Liver (tissue), 9 donors: ENCODE data around the gene IRF4. TPM values are rescaled to one million over a fixed set of nuclear protein-coding genes. Genes with fewer than 3 reads are reported as not detected.

Source experiments
- DNase-seq: peaks from one replicate; pipeline ENCODE4 v3.0.0-alpha.2; 2017; ENCODE audit warnings: low spot score
- H3K27ac ChIP-seq, 2 donors: one replicate each; pipeline ENCODE4 v1.7.0; 2013; ENCODE audit warnings: inconsistent platforms in 2 of 2, low read length in 2 of 2, control low read depth in 1 of 2, low read depth in 1 of 2, mild to moderate bottlenecking in 1 of 2
- H3K27me3 ChIP-seq, 4 donors: one replicate each; pipeline versions ENCODE4 v1.6.1 to v1.7.0; 2013; ENCODE audit warnings: low read length in 3 of 4, inconsistent platforms in 1 of 4, mild to moderate bottlenecking in 1 of 4, moderate library complexity in 1 of 4; ENCODE audit not compliant: control insufficient read depth in 4 of 4, insufficient read depth in 4 of 4
- H3K36me3 ChIP-seq, 4 donors: one replicate each; pipeline versions ENCODE4 v1.6.1 to v1.7.0; 2013; ENCODE audit warnings: low read length in 3 of 4, mild to moderate bottlenecking in 3 of 4, low read depth in 1 of 4, moderate library complexity in 1 of 4; ENCODE audit not compliant: control insufficient read depth in 4 of 4, insufficient read depth in 3 of 4
- H3K4me1 ChIP-seq, 4 donors: one replicate each; pipeline versions ENCODE4 v1.6.1 to v1.7.0; 2013; ENCODE audit warnings: low read length in 3 of 4, mild to moderate bottlenecking in 3 of 4, moderate library complexity in 1 of 4; ENCODE audit not compliant: control insufficient read depth in 4 of 4, insufficient read depth in 4 of 4
- H3K4me3 ChIP-seq, 3 donors: one replicate each; pipeline versions ENCODE4 v1.6.1 to v1.7.0; 2013; ENCODE audit warnings: low read length in 3 of 3, control low read depth in 1 of 3, low read depth in 1 of 3, mild to moderate bottlenecking in 1 of 3
- H3K9ac ChIP-seq, 2 donors: one replicate each; pipeline ENCODE4 v1.7.0; 2013; ENCODE audit warnings: low read length in 2 of 2, mild to moderate bottlenecking in 2 of 2, moderate library complexity in 2 of 2, control low read depth in 1 of 2, low read depth in 1 of 2
- H3K9me3 ChIP-seq, 4 donors: one replicate each; pipeline versions ENCODE4 v1.6.1 to v1.7.0; 2013; ENCODE audit warnings: low read length in 3 of 4; ENCODE audit not compliant: control insufficient read depth in 4 of 4
- EGR1 ChIP-seq, 2 donors: IDR thresholded peaks; 2 replicates each; pipeline ENCODE4 v1.6.1; 2016 to 2018; ENCODE audit warnings: antibody characterized with exemption in 2 of 2, low read depth in 2 of 2
- FOXA2 ChIP-seq: IDR thresholded peaks from 2 replicates; pipeline ENCODE4 v1.6.1; 2016; ENCODE audit warnings: antibody characterized with exemption
- GABPA ChIP-seq, 2 donors: IDR thresholded peaks in 1 of 2; conservative IDR thresholded peaks in 1 of 2; 2 replicates each; pipeline ENCODE4 v1.6.1; 2016; ENCODE audit warnings: antibody characterized with exemption in 2 of 2, mild to moderate bottlenecking in 1 of 2, moderate library complexity in 1 of 2
- HNF4A ChIP-seq, 2 donors: conservative IDR thresholded peaks; 2 replicates each; pipeline ENCODE4 v1.6.1; 2016; ENCODE audit warnings: antibody characterized with exemption in 2 of 2, mild to moderate bottlenecking in 2 of 2
- HNF4G ChIP-seq: IDR thresholded peaks from 2 replicates; pipeline ENCODE4 v1.6.1; 2016; ENCODE audit warnings: antibody characterized with exemption
- JUND ChIP-seq, 2 donors: IDR thresholded peaks; 2 replicates each; pipeline ENCODE4 v1.6.1; 2016; ENCODE audit warnings: antibody characterized with exemption in 2 of 2
- NR2F2 ChIP-seq: IDR thresholded peaks from 2 replicates; pipeline ENCODE4 v1.6.1; 2016; ENCODE audit warnings: antibody characterized with exemption
- RAD21 ChIP-seq, 2 donors: IDR thresholded peaks; 2 replicates each; pipeline ENCODE4 v1.6.1; 2016; ENCODE audit warnings: antibody characterized with exemption in 2 of 2, mild to moderate bottlenecking in 2 of 2
- RXRA ChIP-seq, 2 donors: IDR thresholded peaks; 2 replicates each; pipeline ENCODE4 v1.6.1; 2017 to 2018; ENCODE audit warnings: antibody characterized with exemption in 2 of 2, mild to moderate bottlenecking in 1 of 2
- SP1 ChIP-seq: IDR thresholded peaks from 2 replicates; pipeline ENCODE4 v1.6.1; 2018; ENCODE audit warnings: antibody characterized with exemption, mild to moderate bottlenecking
- TAF1 ChIP-seq: conservative IDR thresholded peaks from 2 replicates; pipeline ENCODE4 v1.6.1; 2016; ENCODE audit warnings: antibody characterized with exemption, mild to moderate bottlenecking
- YY1 ChIP-seq: IDR thresholded peaks from 2 replicates; pipeline ENCODE4 v1.6.1; 2016; ENCODE audit warnings: antibody characterized with exemption, mild to moderate bottlenecking
- WGBS: extraction: QIAGEN DNeasy Blood & Tissue Kit; methylation state at CpG from one replicate; pipeline ENCODE4 v1.1.7; 2013; 5-methylcytosine and 5-hydroxymethylcytosine counted together
- polyA plus RNA-seq, 2 donors: library from polyadenylated mRNA; stranded (reverse) in 1 of 2; unstranded in 1 of 2; fragments of 200-250 nt in 1 of 2; fragments of >200 nt in 1 of 2; fragmentation: Nextera tagmentation in 1 of 2; extraction: Ambion mirVana in 1 of 2; gene quantifications; one replicate each; pipeline versions ENCODE4 v1.2.1 to v1.2.3, GENCODE V29; 2013 to 2015
- total RNA-seq, 2 donors: library from RNA; depleted of rRNA; stranded (reverse); fragments of >200 nt; gene quantifications; one replicate each; pipeline ENCODE4 v1.2.3, GENCODE V29; 2014
- TF ChIP-seq, protein P1 (sequence below): fragments of 150-350 bp; IDR thresholded peaks from 2 replicates; pipeline ENCODE4 v1.5.1; 2017; ENCODE audit warnings: improper control_type of control experiment, low read depth, low read length; ENCODE audit not compliant: missing input control
- TF ChIP-seq, protein P2 (sequence below): IDR thresholded peaks from 2 replicates; pipeline ENCODE4 v1.6.1; 2016; ENCODE audit warnings: antibody characterized with exemption
- TF ChIP-seq, protein P3 (sequence below): IDR thresholded peaks from 2 replicates; pipeline ENCODE4 v1.6.1; 2016; ENCODE audit warnings: antibody characterized with exemption
- TF ChIP-seq, protein P4 (sequence below): IDR thresholded peaks from 2 replicates; pipeline ENCODE4 v1.6.1; 2016; ENCODE audit warnings: antibody characterized with exemption, mild to moderate bottlenecking
- donor health status: healthy.
- donor health status: healthy.
- donor health status: healthy.
- donor health status: healthy.
- donor health status: healthy.

IRF4 gene
- total and polyA plus RNA-seq, 4 donors = 0.68 to 1.6 (median 1.1) TPM

DNA sequence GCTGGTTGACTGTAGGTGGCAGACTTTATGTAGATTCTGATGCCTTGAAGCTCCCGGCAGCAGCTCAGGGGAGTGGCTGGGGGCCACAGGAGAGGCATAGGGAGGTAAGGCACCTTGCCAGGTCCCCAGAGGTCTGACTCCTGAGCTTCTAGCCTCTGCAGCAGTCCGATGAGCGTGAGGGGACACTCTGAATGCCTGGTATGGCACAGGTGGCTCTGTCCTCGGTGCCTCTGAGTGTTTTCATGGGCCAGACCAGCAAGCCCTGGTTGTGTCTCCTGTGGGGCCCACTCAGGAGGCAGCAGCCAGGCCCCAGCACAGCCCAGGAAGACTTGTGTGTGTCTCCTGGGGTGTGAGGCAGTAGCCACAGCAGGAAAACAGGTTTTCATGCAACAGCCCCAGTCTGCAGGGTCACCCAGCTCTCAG lies 39.7 kb upstream of the IRF4 start:
- WGBS = 81% methylated on average over 4 of the region's 4 CpGs

DNA sequence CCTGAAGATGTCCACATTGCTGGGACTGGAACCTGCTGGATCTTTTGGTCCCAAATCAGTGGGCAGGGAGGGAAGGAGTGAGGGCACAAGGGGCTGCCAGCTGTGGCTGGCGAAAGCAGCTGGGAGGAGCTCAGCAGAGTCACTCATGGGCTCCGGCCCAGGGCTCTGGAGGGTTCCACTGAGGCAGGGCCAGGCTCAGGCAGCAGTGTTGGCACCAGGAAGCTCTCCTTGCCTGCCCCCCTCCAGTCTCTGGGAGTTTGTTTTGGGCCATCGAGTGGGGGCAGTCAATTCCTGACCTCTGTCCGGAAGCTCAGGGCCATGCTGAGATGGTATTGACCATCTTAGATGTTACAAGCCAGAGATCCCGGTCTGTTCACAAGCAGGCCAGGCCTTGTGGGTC lies 39.1 kb upstream of the IRF4 start:
- H3K36me3 ChIP-seq = peaks cover 6 to 12% (median 9%) of the 10 kb centered on the region in 4 donors
- no peak overlapping the region for H3K4me3 ChIP-seq
- WGBS = 82% methylated on average over 5 of the region's 5 CpGs
- no peak for DNase-seq
- H3K4me1 ChIP-seq = peaks cover 0 to 5% (median 0%) of the 10 kb centered on the region in 4 donors
- no peaks in the 10 kb centered on the region for H3K27me3 ChIP-seq
- H3K9me3 ChIP-seq = no peaks in the 10 kb centered on the region
- H3K27ac ChIP-seq = no peak overlapping the region
- no peak overlapping the region for H3K9ac ChIP-seq
- TF ChIP-seq EGR1 (IDR thresholded peaks at IDR 0.05; ENCODE audit: low read depth in 2 of 2) (no peak), HNF4A (conservative IDR thresholded peaks at IDR 0.05) (no peak), NR2F2 (no peak), RXRA (IDR thresholded peaks at IDR 0.05) (no peak), FOXA2 (no peak), HNF4G (no peak), SP1 (no peak), GABPA (IDR thresholded peaks at IDR 0.05 in 1 of 2, conservative IDR thresholded peaks at IDR 0.05 in 1 of 2) (no peak), RAD21 (IDR thresholded peaks at IDR 0.05) (no peak)
- TF ChIP-seq, protein P1, sequence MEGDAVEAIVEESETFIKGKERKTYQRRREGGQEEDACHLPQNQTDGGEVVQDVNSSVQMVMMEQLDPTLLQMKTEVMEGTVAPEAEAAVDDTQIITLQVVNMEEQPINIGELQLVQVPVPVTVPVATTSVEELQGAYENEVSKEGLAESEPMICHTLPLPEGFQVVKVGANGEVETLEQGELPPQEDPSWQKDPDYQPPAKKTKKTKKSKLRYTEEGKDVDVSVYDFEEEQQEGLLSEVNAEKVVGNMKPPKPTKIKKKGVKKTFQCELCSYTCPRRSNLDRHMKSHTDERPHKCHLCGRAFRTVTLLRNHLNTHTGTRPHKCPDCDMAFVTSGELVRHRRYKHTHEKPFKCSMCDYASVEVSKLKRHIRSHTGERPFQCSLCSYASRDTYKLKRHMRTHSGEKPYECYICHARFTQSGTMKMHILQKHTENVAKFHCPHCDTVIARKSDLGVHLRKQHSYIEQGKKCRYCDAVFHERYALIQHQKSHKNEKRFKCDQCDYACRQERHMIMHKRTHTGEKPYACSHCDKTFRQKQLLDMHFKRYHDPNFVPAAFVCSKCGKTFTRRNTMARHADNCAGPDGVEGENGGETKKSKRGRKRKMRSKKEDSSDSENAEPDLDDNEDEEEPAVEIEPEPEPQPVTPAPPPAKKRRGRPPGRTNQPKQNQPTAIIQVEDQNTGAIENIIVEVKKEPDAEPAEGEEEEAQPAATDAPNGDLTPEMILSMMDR = no peak
- TF ChIP-seq, protein P2, sequence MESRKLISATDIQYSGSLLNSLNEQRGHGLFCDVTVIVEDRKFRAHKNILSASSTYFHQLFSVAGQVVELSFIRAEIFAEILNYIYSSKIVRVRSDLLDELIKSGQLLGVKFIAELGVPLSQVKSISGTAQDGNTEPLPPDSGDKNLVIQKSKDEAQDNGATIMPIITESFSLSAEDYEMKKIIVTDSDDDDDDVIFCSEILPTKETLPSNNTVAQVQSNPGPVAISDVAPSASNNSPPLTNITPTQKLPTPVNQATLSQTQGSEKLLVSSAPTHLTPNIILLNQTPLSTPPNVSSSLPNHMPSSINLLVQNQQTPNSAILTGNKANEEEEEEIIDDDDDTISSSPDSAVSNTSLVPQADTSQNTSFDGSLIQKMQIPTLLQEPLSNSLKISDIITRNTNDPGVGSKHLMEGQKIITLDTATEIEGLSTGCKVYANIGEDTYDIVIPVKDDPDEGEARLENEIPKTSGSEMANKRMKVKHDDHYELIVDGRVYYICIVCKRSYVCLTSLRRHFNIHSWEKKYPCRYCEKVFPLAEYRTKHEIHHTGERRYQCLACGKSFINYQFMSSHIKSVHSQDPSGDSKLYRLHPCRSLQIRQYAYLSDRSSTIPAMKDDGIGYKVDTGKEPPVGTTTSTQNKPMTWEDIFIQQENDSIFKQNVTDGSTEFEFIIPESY = no peak

More for the DNA sequence above, 39.7 kb upstream of the IRF4 start:
- Histone ChIP-seq H3K27me3 (no peaks in the 10 kb centered on the region), H3K27ac (no peak overlapping the region), H3K9ac (no peak overlapping the region), H3K4me3 (no peak overlapping the region), H3K9me3 (no peaks in the 10 kb centered on the region), H3K36me3 (peaks cover 6 to 12% (median 9%) of the 10 kb centered on the region in 4 donors), H3K4me1 (peaks cover 0 to 5% (median 0%) of the 10 kb centered on the region in 4 donors)
- no peak for DNase-seq
- TF ChIP-seq JUND (IDR thresholded peaks at IDR 0.05) (no peak), HNF4A (conservative IDR thresholded peaks at IDR 0.05) (no peak), YY1 (no peak), RXRA (IDR thresholded peaks at IDR 0.05) (no peak), RAD21 (IDR thresholded peaks at IDR 0.05) (no peak), NR2F2 (no peak), SP1 (no peak), TAF1 (no peak), GABPA (IDR thresholded peaks at IDR 0.05 in 1 of 2, conservative IDR thresholded peaks at IDR 0.05 in 1 of 2) (no peak), FOXA2 (no peak), EGR1 (IDR thresholded peaks at IDR 0.05; ENCODE audit: low read depth in 2 of 2) (no peak), HNF4G (no peak)
- TF ChIP-seq, protein P3, sequence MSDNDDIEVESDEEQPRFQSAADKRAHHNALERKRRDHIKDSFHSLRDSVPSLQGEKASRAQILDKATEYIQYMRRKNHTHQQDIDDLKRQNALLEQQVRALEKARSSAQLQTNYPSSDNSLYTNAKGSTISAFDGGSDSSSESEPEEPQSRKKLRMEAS = no peak
- TF ChIP-seq, protein P4, sequence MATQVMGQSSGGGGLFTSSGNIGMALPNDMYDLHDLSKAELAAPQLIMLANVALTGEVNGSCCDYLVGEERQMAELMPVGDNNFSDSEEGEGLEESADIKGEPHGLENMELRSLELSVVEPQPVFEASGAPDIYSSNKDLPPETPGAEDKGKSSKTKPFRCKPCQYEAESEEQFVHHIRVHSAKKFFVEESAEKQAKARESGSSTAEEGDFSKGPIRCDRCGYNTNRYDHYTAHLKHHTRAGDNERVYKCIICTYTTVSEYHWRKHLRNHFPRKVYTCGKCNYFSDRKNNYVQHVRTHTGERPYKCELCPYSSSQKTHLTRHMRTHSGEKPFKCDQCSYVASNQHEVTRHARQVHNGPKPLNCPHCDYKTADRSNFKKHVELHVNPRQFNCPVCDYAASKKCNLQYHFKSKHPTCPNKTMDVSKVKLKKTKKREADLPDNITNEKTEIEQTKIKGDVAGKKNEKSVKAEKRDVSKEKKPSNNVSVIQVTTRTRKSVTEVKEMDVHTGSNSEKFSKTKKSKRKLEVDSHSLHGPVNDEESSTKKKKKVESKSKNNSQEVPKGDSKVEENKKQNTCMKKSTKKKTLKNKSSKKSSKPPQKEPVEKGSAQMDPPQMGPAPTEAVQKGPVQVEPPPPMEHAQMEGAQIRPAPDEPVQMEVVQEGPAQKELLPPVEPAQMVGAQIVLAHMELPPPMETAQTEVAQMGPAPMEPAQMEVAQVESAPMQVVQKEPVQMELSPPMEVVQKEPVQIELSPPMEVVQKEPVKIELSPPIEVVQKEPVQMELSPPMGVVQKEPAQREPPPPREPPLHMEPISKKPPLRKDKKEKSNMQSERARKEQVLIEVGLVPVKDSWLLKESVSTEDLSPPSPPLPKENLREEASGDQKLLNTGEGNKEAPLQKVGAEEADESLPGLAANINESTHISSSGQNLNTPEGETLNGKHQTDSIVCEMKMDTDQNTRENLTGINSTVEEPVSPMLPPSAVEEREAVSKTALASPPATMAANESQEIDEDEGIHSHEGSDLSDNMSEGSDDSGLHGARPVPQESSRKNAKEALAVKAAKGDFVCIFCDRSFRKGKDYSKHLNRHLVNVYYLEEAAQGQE = no peak
- TF ChIP-seq, protein P2 = no peak
